H1 (cell line): ENCODE data around the gene GPC3.

Source experiments
- EZH2 ChIP-seq: fragments of 200-600 bp; sonication (generic); IDR thresholded peaks from 2 replicates; pipeline ENCODE4 v1.7.1; 2012; ENCODE audit warnings: low read depth, mild to moderate bottlenecking, moderate library complexity, low read length, inconsistent platforms; ENCODE audit not compliant: severe bottlenecking
- JUN ChIP-seq: IDR thresholded peaks from 2 replicates; pipeline ENCODE4 v1.6.1; 2011; ENCODE audit warnings: low read depth, mild to moderate bottlenecking, improper control_type of control experiment, low read length

- no peak for TF ChIP-seq JUN
- TF ChIP-seq EZH2, result no peak
These were observed 117.1 kb downstream of the GPC3 start for GRCh38 chrX:133868250-133868649.
